ENCODE data around the gene SYAP1. TPM values are rescaled to one million over a fixed set of nuclear protein-coding genes. Genes with fewer than 3 reads are reported as not detected.
"Not testable (repeated sequence)": the region's sequence is repeated elsewhere in the genome, so short reads cannot be mapped to it uniquely, and the experiment has no call there.

Gene SYAP1
- total and polyA plus RNA-seq, 4 donors = 13.2 to 36.3 (median 20.9) TPM

DNA sequence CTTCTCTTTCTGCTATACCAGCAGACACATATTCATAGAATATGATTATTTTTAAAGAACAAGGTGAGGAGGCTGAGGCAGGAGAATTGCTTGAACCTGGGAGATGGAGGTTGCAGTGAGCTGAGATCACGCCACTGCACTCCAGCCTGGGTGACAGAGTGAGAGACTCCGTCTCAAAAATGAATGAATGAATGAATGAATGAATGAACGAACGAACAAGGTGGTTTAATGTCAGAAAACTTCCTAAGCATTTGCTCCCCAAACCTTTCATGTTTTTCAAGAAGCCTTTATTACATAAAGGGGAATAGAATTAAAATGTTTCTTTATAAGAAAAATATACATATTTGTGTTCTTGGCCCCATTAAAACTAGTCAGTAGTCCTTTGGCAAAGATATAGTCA, 42.1 kb downstream of the SYAP1 start:
- ATAC-seq (ENCODE audit: low FRiP score); DNase-seq; H3K4me3 ChIP-seq (ENCODE audit: low read length in 2 of 2); H3K9me3 ChIP-seq (ENCODE audit: control insufficient read depth, low read length); H3K36me3 ChIP-seq (ENCODE audit: control insufficient read depth in 1 of 2, insufficient read depth in 2 of 2, low read length in 1 of 2); H3K27me3 ChIP-seq (ENCODE audit: control insufficient read depth in 1 of 2, insufficient read depth in 2 of 2, low read length in 1 of 2); H3K4me1 ChIP-seq (ENCODE audit: control insufficient read depth in 1 of 2, insufficient read depth in 2 of 2, low read length in 2 of 2); H3K27ac ChIP-seq (ENCODE audit: low read depth in 1 of 2, low read length in 2 of 2); intact Hi-C loops (cut with DNase I): not testable (repeated sequence)
- WGBS, 2 donors = 91 to 93% methylated on average over 4 of the region's 4 CpGs

DNA sequence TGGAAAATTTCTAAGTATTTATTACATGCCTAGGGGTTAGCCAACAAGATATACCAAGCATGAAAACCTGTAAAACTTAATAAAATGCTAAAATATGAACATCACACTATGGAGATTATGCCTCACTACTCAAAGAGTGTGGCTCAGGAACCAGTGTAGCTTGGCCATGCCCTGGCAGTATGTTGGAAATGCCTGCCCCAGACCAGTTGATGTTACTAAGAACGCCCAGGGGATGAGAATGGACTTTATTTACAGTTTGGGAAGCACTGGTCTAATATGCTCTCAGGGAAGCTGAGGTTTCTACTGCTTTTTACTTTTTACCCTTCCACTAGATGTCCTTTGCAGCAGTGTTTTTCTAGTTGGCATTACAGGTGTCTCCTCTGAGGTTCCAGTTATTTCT, 43.2 kb downstream of the SYAP1 start:
- no peak for DNase-seq
- Histone ChIP-seq H3K36me3 (ENCODE audit: control insufficient read depth in 1 of 2, insufficient read depth in 2 of 2, low read length in 1 of 2) (no peaks in the 10 kb centered on the region), H3K4me1 (ENCODE audit: control insufficient read depth in 1 of 2, insufficient read depth in 2 of 2, low read length in 2 of 2) (no peaks in the 10 kb centered on the region), H3K9me3 (ENCODE audit: control insufficient read depth, low read length) (no peaks in the 10 kb centered on the region), H3K4me3 (ENCODE audit: low read length in 2 of 2) (no peak overlapping the region), H3K27ac (ENCODE audit: low read depth in 1 of 2, low read length in 2 of 2) (no peak overlapping the region), H3K27me3 (ENCODE audit: control insufficient read depth in 1 of 2, insufficient read depth in 2 of 2, low read length in 1 of 2) (no peaks in the 10 kb centered on the region)
- ATAC-seq (ENCODE audit: low FRiP score) = no peak
- intact Hi-C loops (cut with DNase I) = no loop called here
- 79 to 89% methylated on average over 1 of the region's 1 CpG for WGBS, 2 donors

DNA sequence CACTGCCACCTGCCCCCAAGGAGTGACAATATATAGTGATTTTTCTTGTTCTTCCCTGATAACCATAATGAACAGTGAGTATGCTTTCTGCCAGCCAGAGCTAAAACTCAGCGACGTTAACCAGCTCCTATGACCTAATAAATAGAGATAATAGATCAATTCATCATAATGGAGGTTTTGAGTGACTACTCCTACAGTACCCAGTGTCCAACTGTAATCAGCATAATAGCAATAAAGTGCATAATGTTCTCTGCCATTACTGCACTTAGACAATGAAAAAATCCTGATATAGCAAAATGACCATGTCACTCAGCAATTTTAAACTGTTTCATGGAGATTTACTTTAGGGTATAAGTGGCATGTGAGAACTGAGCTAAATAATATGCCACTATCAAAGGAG, 46.2 kb downstream of the SYAP1 start:
- intact Hi-C loops (cut with DNase I) = no loop called here
- H3K4me3 ChIP-seq (ENCODE audit: low read length in 2 of 2) = no peak overlapping the region
- WGBS, 2 donors = 65 to 68% methylated on average over 2 of the region's 2 CpGs
- no peaks in the 10 kb centered on the region for H3K27me3 ChIP-seq (ENCODE audit: control insufficient read depth in 1 of 2, insufficient read depth in 2 of 2, low read length in 1 of 2)
- no peak overlapping the region for H3K27ac ChIP-seq (ENCODE audit: low read depth in 1 of 2, low read length in 2 of 2)
- H3K9me3 ChIP-seq (ENCODE audit: control insufficient read depth, low read length) = no peaks in the 10 kb centered on the region
- no peak for ATAC-seq (ENCODE audit: low FRiP score)
- DNase-seq = no peak
- H3K4me1 ChIP-seq (ENCODE audit: control insufficient read depth in 1 of 2, insufficient read depth in 2 of 2, low read length in 2 of 2) = no peaks in the 10 kb centered on the region
- no peaks in the 10 kb centered on the region for H3K36me3 ChIP-seq (ENCODE audit: control insufficient read depth in 1 of 2, insufficient read depth in 2 of 2, low read length in 1 of 2)

GRCh38 chrX:16770970-16771482, 51.6 kb downstream of the SYAP1 start:
- ATAC-seq (ENCODE audit: low FRiP score) = no peak
- intact Hi-C loops (cut with DNase I) = no loop called here

DNA sequence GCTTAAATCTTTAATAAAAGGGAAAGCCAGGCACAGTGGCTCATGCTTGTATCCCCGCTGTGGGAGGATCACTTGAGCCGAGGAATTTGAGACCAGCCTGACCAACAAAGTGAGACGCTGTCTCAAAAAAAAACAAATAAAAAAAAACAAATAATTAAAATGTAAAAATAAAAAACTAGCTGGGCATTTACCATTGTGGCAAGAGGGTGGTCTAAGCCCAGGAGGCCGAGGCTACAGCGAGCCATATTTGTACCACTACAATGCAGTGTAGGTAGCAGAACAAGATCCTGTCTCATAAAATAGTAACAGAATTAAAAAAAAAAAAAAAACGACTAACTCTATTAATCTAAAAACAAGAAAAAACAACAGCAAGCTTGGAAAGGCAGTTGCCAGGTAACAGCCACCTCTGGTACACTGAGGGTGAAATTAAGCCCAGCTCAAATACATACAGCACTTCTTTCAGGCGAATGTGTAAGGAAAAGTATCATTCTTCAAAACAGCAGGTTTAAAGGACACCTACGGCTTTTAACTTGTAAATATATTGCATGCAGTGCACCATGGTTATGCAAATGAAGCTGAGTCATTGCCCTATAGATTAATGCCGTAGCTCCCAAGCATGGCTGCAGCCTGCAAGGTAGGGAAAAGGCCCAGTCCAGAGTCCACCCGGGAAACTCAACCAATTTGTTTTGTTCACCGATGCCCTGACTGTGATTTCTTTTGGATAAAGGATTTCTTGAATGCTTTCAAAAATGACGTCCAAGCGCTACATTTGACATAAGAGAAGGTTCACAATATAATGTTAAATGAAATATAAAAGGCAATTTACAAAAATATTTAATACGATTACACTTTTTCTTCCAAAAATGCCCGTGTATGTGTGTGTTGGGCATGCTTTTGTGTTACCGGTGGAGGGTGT, 52.3 kb downstream of the SYAP1 start:
- no peak overlapping the region for H3K27ac ChIP-seq (ENCODE audit: low read depth in 1 of 2, low read length in 2 of 2)
- H3K4me1 ChIP-seq (ENCODE audit: control insufficient read depth in 1 of 2, insufficient read depth in 2 of 2, low read length in 2 of 2) = no peaks in the 10 kb centered on the region
- DNase-seq (no peak), ATAC-seq (ENCODE audit: low FRiP score) (no peak)
- 48 to 56% methylated on average over 16 of the region's 16 CpGs for WGBS, 2 donors
- H3K9me3 ChIP-seq (ENCODE audit: control insufficient read depth, low read length) = no peaks in the 10 kb centered on the region
- no peaks in the 10 kb centered on the region for H3K36me3 ChIP-seq (ENCODE audit: control insufficient read depth in 1 of 2, insufficient read depth in 2 of 2, low read length in 1 of 2)
- H3K4me3 ChIP-seq (ENCODE audit: low read length in 2 of 2) = no peak overlapping the region
- intact Hi-C loops (cut with DNase I) = no loop called here
- no peaks in the 10 kb centered on the region for H3K27me3 ChIP-seq (ENCODE audit: control insufficient read depth in 1 of 2, insufficient read depth in 2 of 2, low read length in 1 of 2)

More at GRCh38 chrX:16770970-16771482, 51.6 kb downstream of the SYAP1 start:
- Histone ChIP-seq H3K9me3 (ENCODE audit: control insufficient read depth, low read length) (no peaks in the 10 kb centered on the region), H3K27ac (ENCODE audit: low read depth in 1 of 2, low read length in 2 of 2) (no peak overlapping the region), H3K36me3 (ENCODE audit: control insufficient read depth in 1 of 2, insufficient read depth in 2 of 2, low read length in 1 of 2) (no peaks in the 10 kb centered on the region), H3K4me1 (ENCODE audit: control insufficient read depth in 1 of 2, insufficient read depth in 2 of 2, low read length in 2 of 2) (no peaks in the 10 kb centered on the region), H3K27me3 (ENCODE audit: control insufficient read depth in 1 of 2, insufficient read depth in 2 of 2, low read length in 1 of 2) (no peaks in the 10 kb centered on the region), H3K4me3 (ENCODE audit: low read length in 2 of 2) (no peak overlapping the region)
- WGBS, 2 donors = 81 to 82% methylated on average over 2 of the region's 2 CpGs
- no peak for DNase-seq

- no peak for ATAC-seq (ENCODE audit: low FRiP score)
- 94 to 96% methylated on average over 6 of the region's 6 CpGs for WGBS, 2 donors
- H3K9me3 ChIP-seq (ENCODE audit: control insufficient read depth, low read length) = no peaks in the 10 kb centered on the region
- no peaks in the 10 kb centered on the region for H3K36me3 ChIP-seq (ENCODE audit: control insufficient read depth in 1 of 2, insufficient read depth in 2 of 2, low read length in 1 of 2)
- no peak for DNase-seq
- H3K4me3 ChIP-seq (ENCODE audit: low read length in 2 of 2) = no peak overlapping the region
- H3K4me1 ChIP-seq (ENCODE audit: control insufficient read depth in 1 of 2, insufficient read depth in 2 of 2, low read length in 2 of 2) = no peaks in the 10 kb centered on the region
- H3K27ac ChIP-seq (ENCODE audit: low read depth in 1 of 2, low read length in 2 of 2) = no peak overlapping the region
- intact Hi-C loops (cut with DNase I) = no loop called here
- no peaks in the 10 kb centered on the region for H3K27me3 ChIP-seq (ENCODE audit: control insufficient read depth in 1 of 2, insufficient read depth in 2 of 2, low read length in 1 of 2)
Measured at GRCh38 chrX:16772460-16772859, 53.0 kb downstream of the SYAP1 start.

- ATAC-seq (ENCODE audit: low FRiP score) (no peak), DNase-seq (no peak)
- no peaks in the 10 kb centered on the region for H3K27me3 ChIP-seq (ENCODE audit: control insufficient read depth in 1 of 2, insufficient read depth in 2 of 2, low read length in 1 of 2)
- H3K4me1 ChIP-seq (ENCODE audit: control insufficient read depth in 1 of 2, insufficient read depth in 2 of 2, low read length in 2 of 2) = no peaks in the 10 kb centered on the region
- H3K27ac ChIP-seq (ENCODE audit: low read depth in 1 of 2, low read length in 2 of 2) = no peak overlapping the region
- intact Hi-C loops (cut with DNase I) = no loop called here
- H3K9me3 ChIP-seq (ENCODE audit: control insufficient read depth, low read length) = no peaks in the 10 kb centered on the region
- H3K4me3 ChIP-seq (ENCODE audit: low read length in 2 of 2) = no peak overlapping the region
- no peaks in the 10 kb centered on the region for H3K36me3 ChIP-seq (ENCODE audit: control insufficient read depth in 1 of 2, insufficient read depth in 2 of 2, low read length in 1 of 2)
- WGBS, 2 donors = 95 to 100% methylated on average over 2 of the region's 2 CpGs
Measured at GRCh38 chrX:16774746-16775145, 55.3 kb downstream of the SYAP1 start.

- Histone ChIP-seq H3K27me3 (ENCODE audit: control insufficient read depth in 1 of 2, insufficient read depth in 2 of 2, low read length in 1 of 2) (no peaks in the 10 kb centered on the region), H3K4me3 (ENCODE audit: low read length in 2 of 2) (no peak overlapping the region), H3K9me3 (ENCODE audit: control insufficient read depth, low read length) (no peaks in the 10 kb centered on the region), H3K27ac (ENCODE audit: low read depth in 1 of 2, low read length in 2 of 2) (no peak overlapping the region), H3K36me3 (ENCODE audit: control insufficient read depth in 1 of 2, insufficient read depth in 2 of 2, low read length in 1 of 2) (no peaks in the 10 kb centered on the region), H3K4me1 (ENCODE audit: control insufficient read depth in 1 of 2, insufficient read depth in 2 of 2, low read length in 2 of 2) (no peaks in the 10 kb centered on the region)
- ATAC-seq (ENCODE audit: low FRiP score) (no peak), DNase-seq (no peak)
- intact Hi-C loops (cut with DNase I) = no loop called here
Measured at GRCh38 chrX:16778545-16778944, 59.1 kb downstream of the SYAP1 start.

DNA sequence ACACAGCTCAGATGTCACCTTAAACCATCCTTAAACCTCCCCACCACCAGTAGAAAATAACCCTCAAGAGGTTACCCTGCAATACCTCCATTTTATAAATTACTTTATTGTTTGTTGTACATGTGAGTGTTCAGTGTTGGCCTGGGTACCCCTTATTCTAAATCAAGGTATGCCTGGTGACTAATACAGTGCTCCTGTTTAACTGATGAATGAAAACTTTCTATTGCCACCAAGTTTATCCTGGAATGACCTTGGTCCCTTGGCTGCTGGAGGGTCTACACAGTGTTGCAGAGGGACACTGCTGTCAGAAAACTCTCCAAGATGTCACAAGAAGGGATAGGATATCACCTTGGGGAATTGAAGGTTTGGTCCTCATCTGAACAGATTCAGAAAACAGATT, 59.6 kb downstream of the SYAP1 start:
- H3K36me3 ChIP-seq (ENCODE audit: control insufficient read depth in 1 of 2, insufficient read depth in 2 of 2, low read length in 1 of 2) = no peaks in the 10 kb centered on the region
- intact Hi-C loops (cut with DNase I) = no loop called here
- ATAC-seq (ENCODE audit: low FRiP score) = no peak

More for the DNA sequence above, 59.6 kb downstream of the SYAP1 start:
- Histone ChIP-seq H3K27me3 (ENCODE audit: control insufficient read depth in 1 of 2, insufficient read depth in 2 of 2, low read length in 1 of 2) (no peaks in the 10 kb centered on the region), H3K9me3 (ENCODE audit: control insufficient read depth, low read length) (no peaks in the 10 kb centered on the region), H3K4me1 (ENCODE audit: control insufficient read depth in 1 of 2, insufficient read depth in 2 of 2, low read length in 2 of 2) (no peaks in the 10 kb centered on the region), H3K27ac (ENCODE audit: low read depth in 1 of 2, low read length in 2 of 2) (no peak overlapping the region), H3K4me3 (ENCODE audit: low read length in 2 of 2) (no peak overlapping the region)
- DNase-seq = no peak
